Neural crest cell (in vitro differentiated cells): Measurements from ENCODE around the gene PSMC3. TPM values are rescaled to one million over a fixed set of nuclear protein-coding genes. Genes with fewer than 3 reads are reported as not detected.

ENCODE experiments used
- DNase-seq: peaks from one replicate; pipeline ENCODE4 v3.0.0; 2021; ENCODE audit warnings: low read depth, mixed read lengths, low spot score
- H3K27ac Mint-ChIP-seq: one replicate; pipeline ENCODE4 v1.8.0; 2021; ENCODE audit warnings: mild to moderate bottlenecking, mixed read lengths; ENCODE audit not compliant: unreplicated experiment
- H3K27me3 Mint-ChIP-seq: 2 replicates; pipeline ENCODE4 v1.8.0; 2021; ENCODE audit warnings: low read depth, mild to moderate bottlenecking, mixed read lengths
- H3K36me3 Mint-ChIP-seq: 2 replicates; pipeline ENCODE4 v1.8.0; 2021; ENCODE audit warnings: low read depth, mild to moderate bottlenecking, mixed read lengths
- H3K4me1 Mint-ChIP-seq: 2 replicates; pipeline ENCODE4 v1.8.0; 2021; ENCODE audit warnings: mixed read lengths
- H3K4me3 Mint-ChIP-seq: one replicate; pipeline ENCODE4 v1.8.0; 2021; ENCODE audit warnings: mild to moderate bottlenecking, mixed read lengths
- H3K9me3 Mint-ChIP-seq: 2 replicates; pipeline ENCODE4 v1.8.0; 2021; ENCODE audit warnings: mixed read lengths
- CTCF ChIP-seq: fragments of 200-600 bp; sonication (generic); conservative IDR thresholded peaks from 2 replicates; pipeline ENCODE4 v1.5.0; 2021; ENCODE audit warnings: antibody characterized with exemption, mild to moderate bottlenecking
- total RNA-seq: library from RNA; stranded (reverse); gene quantifications from 2 replicates; pipeline ENCODE4 v1.2.1, GENCODE V29; 2021

The PSMC3 gene
- total RNA-seq, 1 donor from 2014 or later, result 197 TPM

DNA sequence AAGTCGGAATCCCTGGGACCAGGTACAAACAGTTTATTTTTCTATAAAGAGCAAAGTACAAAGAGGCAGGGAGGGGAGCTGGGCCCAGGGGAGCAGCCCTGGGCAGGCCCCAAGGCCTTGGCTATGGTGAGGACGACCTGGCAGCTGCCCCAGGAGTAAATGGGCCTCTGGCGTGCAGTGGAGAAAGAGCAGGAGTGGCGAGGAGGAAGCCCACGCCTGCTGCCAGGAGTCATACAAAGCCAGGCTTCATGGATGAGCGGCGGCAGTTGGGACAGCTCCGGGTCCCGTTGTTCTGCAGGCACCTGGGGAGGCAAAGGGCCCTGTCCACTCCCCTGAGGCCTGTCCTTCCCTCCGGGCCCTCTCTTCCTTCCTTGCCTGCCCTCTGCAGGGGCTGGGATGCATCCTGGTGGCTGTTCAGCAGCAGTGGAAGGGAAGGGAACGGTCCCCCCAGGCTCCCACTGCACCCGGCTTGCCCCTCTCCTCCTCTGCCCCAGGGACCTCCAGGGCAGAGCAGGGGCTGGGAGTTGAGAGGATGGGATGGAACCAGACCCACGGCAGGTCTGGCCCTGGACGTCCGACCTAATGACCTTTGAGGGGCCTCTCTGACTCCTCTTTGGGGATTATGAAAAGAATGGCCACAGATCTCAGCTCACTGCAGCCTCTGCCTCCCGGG, 11.6 kb upstream of the PSMC3 start:
- no peak for TF ChIP-seq CTCF
- H3K4me1 Mint-ChIP-seq, result no peaks in the 10 kb centered on the region
- no peaks in the 10 kb centered on the region for H3K36me3 Mint-ChIP-seq
- no peak for DNase-seq
- H3K4me3 Mint-ChIP-seq, result no peak overlapping the region
- no peaks in the 10 kb centered on the region for H3K27me3 Mint-ChIP-seq
- peak overlapping the region; percentile 35 for H3K27ac Mint-ChIP-seq
- no peaks in the 10 kb centered on the region for H3K9me3 Mint-ChIP-seq

DNA sequence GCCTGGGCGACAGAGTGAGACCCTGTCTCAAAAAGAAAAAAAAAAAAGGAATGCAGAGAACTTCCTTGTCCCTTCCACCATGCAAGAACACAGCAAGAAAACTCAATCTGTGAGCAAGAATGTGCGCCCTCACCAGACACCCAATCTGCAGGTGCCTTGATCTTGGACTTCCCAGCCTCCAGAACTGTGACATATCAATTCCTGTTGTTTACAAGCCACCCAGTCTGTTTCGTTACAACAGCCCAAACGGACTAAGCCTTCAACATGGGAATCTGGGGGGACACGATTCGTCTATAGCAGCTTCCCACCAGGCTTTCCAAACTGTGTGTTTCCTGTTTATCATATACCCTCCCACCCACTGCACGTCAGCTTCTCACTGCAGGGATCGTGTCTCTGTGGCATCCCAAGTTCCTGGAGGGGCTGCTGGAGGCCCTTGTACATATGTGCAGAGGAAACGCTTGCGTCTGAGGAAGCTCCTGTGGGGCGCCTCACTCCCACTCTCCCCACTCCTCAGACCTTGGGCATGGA, 11.0 kb upstream of the PSMC3 start:
- TF ChIP-seq CTCF, result no peak
- Mint-ChIP-seq H3K27me3 (no peaks in the 10 kb centered on the region), H3K4me3 (no peak overlapping the region)

DNA sequence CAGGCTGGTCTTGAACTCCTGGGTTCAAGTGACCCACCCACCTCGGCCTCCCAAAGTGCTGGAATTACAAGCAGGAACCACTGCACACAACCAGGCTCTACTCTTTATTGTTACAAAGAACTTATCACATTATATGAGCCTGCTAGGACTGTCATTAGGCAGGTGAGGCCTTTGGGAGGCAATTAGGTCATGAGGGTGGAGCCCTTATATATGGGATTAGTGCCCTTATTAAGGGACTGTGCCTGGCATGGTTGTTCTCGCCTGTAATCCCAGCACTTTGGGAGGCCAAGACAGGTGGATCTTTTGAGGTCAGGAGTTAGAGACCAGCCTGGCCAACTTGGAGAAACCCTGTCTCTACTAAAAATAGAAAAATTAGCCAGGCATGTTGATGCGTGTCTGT, 10.5 kb upstream of the PSMC3 start:
- no peak for TF ChIP-seq CTCF
- H3K4me3 Mint-ChIP-seq, result no peak overlapping the region
- H3K27me3 Mint-ChIP-seq, result no peaks in the 10 kb centered on the region
- H3K27ac Mint-ChIP-seq, result peak overlapping the region; percentile 12
- no peak for DNase-seq
- no peaks in the 10 kb centered on the region for H3K4me1 Mint-ChIP-seq
- no peaks in the 10 kb centered on the region for H3K36me3 Mint-ChIP-seq
- H3K9me3 Mint-ChIP-seq, result no peaks in the 10 kb centered on the region

More for the DNA sequence above, 11.0 kb upstream of the PSMC3 start:
- no peaks in the 10 kb centered on the region for H3K4me1 Mint-ChIP-seq
- DNase-seq, result no peak
- H3K36me3 Mint-ChIP-seq, result no peaks in the 10 kb centered on the region
- H3K27ac Mint-ChIP-seq, result peak overlapping the region; percentile 35
- H3K9me3 Mint-ChIP-seq, result no peaks in the 10 kb centered on the region

DNA sequence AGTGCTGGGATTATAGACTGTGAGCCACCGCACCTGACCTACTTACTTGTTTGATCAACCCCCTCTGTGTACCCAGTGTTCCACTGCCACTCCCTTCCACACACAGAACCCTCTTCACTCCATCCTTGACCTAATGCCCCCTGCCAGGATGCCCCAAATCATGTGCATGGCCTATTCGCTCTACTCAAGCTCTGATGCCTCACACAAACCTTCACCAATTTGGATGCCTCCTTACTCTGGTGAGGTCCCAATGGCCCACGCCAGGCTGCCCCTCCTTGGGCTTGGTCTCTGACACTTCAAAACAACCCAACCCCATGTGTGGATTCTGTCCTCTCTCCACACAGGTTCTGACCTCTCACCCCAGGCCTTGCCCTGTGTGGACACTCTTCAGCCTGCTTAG, 9.4 kb upstream of the PSMC3 start:
- TF ChIP-seq CTCF, result no peak
- DNase-seq, result no peak
- Mint-ChIP-seq H3K27me3 (no peaks in the 10 kb centered on the region), H3K4me1 (no peaks in the 10 kb centered on the region), H3K9me3 (no peaks in the 10 kb centered on the region), H3K4me3 (no peak overlapping the region), H3K27ac (peak overlapping the region; percentile 35), H3K36me3 (no peaks in the 10 kb centered on the region)

DNA sequence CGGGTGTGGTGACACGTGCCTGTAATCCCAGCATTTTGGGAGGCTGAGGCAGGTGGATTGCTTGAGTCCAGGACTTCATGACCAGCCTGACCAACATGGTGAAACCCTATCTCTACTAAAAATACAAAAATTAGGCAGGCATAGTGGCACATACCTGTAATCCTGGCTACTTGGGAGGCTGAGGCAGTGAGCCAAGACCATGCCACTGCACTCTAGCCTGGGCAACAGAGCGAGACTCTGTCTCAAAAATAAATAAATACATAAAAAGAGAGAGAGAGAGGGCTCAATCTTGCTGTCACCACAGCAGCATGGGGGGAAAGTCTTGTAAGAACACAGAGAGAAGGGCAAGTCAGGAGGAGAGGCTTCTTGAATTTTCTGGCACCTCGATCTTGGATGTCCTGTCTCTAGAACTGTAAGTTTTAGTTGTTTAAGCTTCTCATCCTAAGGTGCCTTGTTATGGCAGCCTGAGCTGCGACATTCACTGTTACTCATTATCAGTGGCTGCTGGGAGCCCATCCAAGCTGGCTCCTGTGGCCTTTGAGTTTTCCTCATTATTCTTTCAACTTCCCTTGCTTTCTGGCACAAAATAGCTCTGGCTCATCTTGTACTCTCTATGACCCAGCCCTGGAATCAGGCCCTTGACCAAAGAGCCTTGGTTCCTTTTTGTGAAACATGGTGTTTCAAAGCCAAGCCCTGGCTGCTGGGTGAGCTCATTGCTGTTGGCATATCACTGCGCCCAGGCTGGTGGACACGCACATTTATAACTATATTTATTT, 8.0 kb upstream of the PSMC3 start:
- H3K27me3 Mint-ChIP-seq, result no peaks in the 10 kb centered on the region
- H3K4me1 Mint-ChIP-seq, result no peaks in the 10 kb centered on the region
- H3K27ac Mint-ChIP-seq, result no peak overlapping the region
- TF ChIP-seq CTCF, result no peak
- no peaks in the 10 kb centered on the region for H3K36me3 Mint-ChIP-seq
- H3K4me3 Mint-ChIP-seq, result no peak overlapping the region
- H3K9me3 Mint-ChIP-seq, result no peaks in the 10 kb centered on the region
- no peak for DNase-seq
